Measurements from ENCODE around the gene NSMF. TPM values are rescaled to one million over a fixed set of nuclear protein-coding genes. Genes with fewer than 3 reads are reported as not detected.

NSMF gene
- total RNA-seq, 1 donor from 2014 or later: 131 TPM

DNA sequence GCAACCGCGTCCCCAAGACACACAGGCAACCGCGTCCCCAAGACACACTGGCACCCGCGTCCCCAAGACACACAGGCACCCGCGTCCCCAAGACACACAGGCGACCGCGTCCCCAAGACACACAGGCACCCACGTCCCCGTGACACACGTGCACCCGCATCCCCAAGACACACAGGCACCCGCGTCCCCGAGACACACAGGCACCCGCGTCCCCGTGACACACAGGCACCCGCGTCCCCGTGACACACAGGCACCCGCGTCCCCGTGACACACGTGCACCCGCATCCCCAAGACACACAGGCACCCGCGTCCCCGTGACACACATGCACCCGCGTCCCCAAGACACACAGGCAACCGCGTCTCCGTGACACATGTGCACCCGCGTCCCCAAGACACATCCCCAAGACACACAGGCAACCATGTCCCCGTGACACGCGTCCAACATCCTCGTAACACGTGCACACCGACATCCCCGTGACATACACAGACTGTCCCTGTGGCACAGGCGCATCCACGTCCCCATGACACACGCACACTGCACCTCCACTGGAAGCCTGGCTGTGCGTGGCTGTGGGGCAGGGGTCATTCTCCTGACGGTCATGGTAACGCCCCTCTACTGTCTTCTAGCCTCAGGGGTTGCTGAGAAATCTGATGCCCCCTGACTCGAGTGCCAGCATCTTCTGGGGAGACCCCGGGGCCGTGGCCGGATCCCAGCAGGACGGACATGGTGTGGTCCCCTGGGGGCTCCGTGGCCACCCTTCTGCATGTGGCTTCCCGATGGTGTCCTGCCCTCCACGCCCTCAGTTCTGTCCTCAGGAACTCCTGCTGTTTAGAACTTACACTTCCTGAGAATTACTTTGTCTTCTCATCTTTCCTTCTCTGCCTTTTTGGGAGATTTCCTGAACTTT is 60.3 kb downstream of the NSMF start:
- Mint-ChIP-seq H3K27me3 (ENCODE audit: unreplicated experiment) (peaks cover 8% of the 10 kb centered on the region), H3K4me1 (ENCODE audit: low read depth, unreplicated experiment) (peaks cover 2% of the 10 kb centered on the region), H3K4me3 (ENCODE audit: unreplicated experiment) (peak overlapping the region; percentile 4), H3K36me3 (ENCODE audit: unreplicated experiment) (peaks cover 34% of the 10 kb centered on the region), H3K9me3 (ENCODE audit: unreplicated experiment) (peaks cover 20% of the 10 kb centered on the region), H3K27ac (ENCODE audit: unreplicated experiment) (no peak overlapping the region)
- TF ChIP-seq, protein P1, sequence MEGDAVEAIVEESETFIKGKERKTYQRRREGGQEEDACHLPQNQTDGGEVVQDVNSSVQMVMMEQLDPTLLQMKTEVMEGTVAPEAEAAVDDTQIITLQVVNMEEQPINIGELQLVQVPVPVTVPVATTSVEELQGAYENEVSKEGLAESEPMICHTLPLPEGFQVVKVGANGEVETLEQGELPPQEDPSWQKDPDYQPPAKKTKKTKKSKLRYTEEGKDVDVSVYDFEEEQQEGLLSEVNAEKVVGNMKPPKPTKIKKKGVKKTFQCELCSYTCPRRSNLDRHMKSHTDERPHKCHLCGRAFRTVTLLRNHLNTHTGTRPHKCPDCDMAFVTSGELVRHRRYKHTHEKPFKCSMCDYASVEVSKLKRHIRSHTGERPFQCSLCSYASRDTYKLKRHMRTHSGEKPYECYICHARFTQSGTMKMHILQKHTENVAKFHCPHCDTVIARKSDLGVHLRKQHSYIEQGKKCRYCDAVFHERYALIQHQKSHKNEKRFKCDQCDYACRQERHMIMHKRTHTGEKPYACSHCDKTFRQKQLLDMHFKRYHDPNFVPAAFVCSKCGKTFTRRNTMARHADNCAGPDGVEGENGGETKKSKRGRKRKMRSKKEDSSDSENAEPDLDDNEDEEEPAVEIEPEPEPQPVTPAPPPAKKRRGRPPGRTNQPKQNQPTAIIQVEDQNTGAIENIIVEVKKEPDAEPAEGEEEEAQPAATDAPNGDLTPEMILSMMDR (IDR thresholded peaks at IDR 0.05; ENCODE audit: partially characterized antibody, unreplicated experiment): no peak
- DNase-seq: no peak

DNA sequence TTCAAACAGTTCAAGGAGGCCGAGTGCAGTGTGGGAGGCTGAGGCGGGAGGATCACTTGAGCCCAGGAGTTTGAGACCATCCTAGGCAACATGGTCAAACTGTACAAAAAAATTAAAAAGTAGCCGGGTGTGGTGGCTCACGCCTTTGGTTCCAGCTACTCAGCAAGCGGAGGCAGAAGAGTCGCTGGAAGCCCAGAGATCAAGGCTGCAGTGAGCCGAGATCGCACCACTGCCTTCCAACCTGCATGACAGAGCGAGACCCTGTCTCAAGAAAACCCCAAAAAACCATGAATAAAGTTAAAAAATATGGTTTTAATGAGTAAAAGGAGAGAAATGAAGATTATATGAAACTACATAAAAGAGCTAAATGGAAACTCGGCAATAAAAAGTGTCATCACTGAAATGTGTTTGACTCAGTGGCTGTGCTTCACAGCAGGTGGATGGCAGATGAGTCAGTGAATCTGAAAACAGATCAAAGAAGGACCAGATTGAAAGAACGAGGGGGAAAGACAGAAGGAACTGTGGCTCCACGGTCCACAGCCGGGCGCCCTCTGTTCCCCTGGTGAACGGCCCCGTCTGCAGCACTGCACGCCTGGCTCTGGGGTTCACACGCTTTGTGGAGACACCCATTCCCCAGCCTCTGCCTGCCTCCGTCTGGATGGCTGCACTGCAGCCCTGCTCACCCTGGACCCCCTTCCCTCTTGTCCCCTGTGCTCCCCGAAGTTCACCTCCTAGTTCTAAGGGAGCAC is 61.3 kb downstream of the NSMF start:
- DNase-seq: no peak
- Mint-ChIP-seq H3K36me3 (ENCODE audit: unreplicated experiment) (peaks cover 34% of the 10 kb centered on the region), H3K4me3 (ENCODE audit: unreplicated experiment) (no peak overlapping the region), H3K27ac (ENCODE audit: unreplicated experiment) (no peak overlapping the region), H3K4me1 (ENCODE audit: low read depth, unreplicated experiment) (peaks cover 2% of the 10 kb centered on the region), H3K27me3 (ENCODE audit: unreplicated experiment) (peaks cover 8% of the 10 kb centered on the region), H3K9me3 (ENCODE audit: unreplicated experiment) (peaks cover 20% of the 10 kb centered on the region)
- TF ChIP-seq, protein P1 (IDR thresholded peaks at IDR 0.05; ENCODE audit: partially characterized antibody, unreplicated experiment): no peak

Small RNA genes lying within 50 kb of the gene (microRNA-seq; reads per million reads assigned to microRNA genes)
- 20.1 reads per million, percentile 59 among the genes with 10 or more reads in this experiment for gene MIR7114 (ENCODE audit: unreplicated experiment)

Other genes starting within 250 kb of the NSMF start
- 24.8 TPM for gene RNF208, start 237.1 kb downstream of the NSMF start, total RNA-seq (ENCODE audit: unreplicated experiment)
- 2.1 TPM for gene CYSRT1, start 234.2 kb downstream of the NSMF start, total RNA-seq (ENCODE audit: unreplicated experiment)
- 0.39 TPM for gene RNF224, start 231.8 kb downstream of the NSMF start, total RNA-seq (ENCODE audit: unreplicated experiment)
- not detected for gene SLC34A3, start 228.4 kb downstream of the NSMF start, total RNA-seq (ENCODE audit: unreplicated experiment)
- 192 TPM for gene TUBB4B, start 218.0 kb downstream of the NSMF start, total RNA-seq (ENCODE audit: unreplicated experiment)
- gene STPG3, start 208.0 kb downstream of the NSMF start, total RNA-seq (ENCODE audit: unreplicated experiment): not detected
- 48.5 TPM for gene NELFB, start 204.0 kb downstream of the NSMF start, total RNA-seq (ENCODE audit: unreplicated experiment)
- 1.5 TPM for gene TOR4A, start 181.6 kb downstream of the NSMF start, total RNA-seq (ENCODE audit: unreplicated experiment)
- 15.2 TPM for gene NRARP, start 157.1 kb downstream of the NSMF start, total RNA-seq (ENCODE audit: unreplicated experiment)
- 24.5 TPM for gene EXD3, start 36.2 kb downstream of the NSMF start, total RNA-seq (ENCODE audit: unreplicated experiment)
- gene NOXA1, start 35.9 kb downstream of the NSMF start, total RNA-seq (ENCODE audit: unreplicated experiment): 2.6 TPM
- 1.0 TPM for gene ENTPD8, start 18.0 kb downstream of the NSMF start, total RNA-seq (ENCODE audit: unreplicated experiment)
- 6.7 TPM for gene PNPLA7, start 91.1 kb upstream of the NSMF start, total RNA-seq (ENCODE audit: unreplicated experiment)
- gene MRPL41, start 92.5 kb upstream of the NSMF start, total RNA-seq (ENCODE audit: unreplicated experiment): 48.9 TPM
- 64.6 TPM for gene DPH7, start 119.6 kb upstream of the NSMF start, total RNA-seq (ENCODE audit: unreplicated experiment)
- gene ZMYND19, start 131.2 kb upstream of the NSMF start, total RNA-seq (ENCODE audit: unreplicated experiment): 33.9 TPM
- gene ARRDC1, start 146.4 kb upstream of the NSMF start, total RNA-seq (ENCODE audit: unreplicated experiment): 22.5 TPM
- 162 TPM for gene EHMT1, start 159.7 kb upstream of the NSMF start, total RNA-seq (ENCODE audit: unreplicated experiment)

All from glutamatergic neuron (in vitro differentiated cells).